ENCODE results near the gene FHIT. TPM values are rescaled to one million over a fixed set of nuclear protein-coding genes. Genes with fewer than 3 reads are reported as not detected.

FHIT gene
- total and polyA plus RNA-seq, 2 experiments from 2014 or later: 0.22 to 0.90 TPM

DNA sequence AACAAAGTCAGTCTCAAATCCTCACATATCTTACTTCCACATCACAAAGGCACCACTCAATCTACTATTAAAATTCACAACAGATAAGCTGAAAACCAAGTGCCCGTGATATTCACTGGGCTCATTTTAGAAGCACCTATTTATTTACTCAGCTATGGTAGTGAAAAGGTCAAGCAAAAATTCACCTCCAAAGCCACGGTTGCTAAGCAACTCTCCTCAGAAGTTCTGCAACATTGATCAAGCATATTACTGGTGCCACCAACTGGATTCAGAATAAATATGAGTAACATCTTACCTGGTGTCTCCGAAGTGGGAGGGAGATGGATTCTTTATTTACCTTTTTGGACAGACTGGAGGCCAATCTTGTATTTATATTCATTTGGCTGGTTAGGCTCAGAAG lies 714.8 kb downstream of the FHIT start:
- DNase-seq: no peak
- Histone ChIP-seq H3K27me3 (replicated peaks; ENCODE audit: insufficient read depth) (0 out of 2 replicates have a peak, but pooled peaks cover 8% of the 10 kb centered on the region), H3K9ac (no peak overlapping the region), H3K36me3 (ENCODE audit: low read depth) (no peaks in the 10 kb centered on the region), H4K20me1 (ENCODE audit: insufficient read depth) (no peaks in the 10 kb centered on the region), H3K4me1 (ENCODE audit: insufficient read depth) (no peaks in the 10 kb centered on the region), H3F3A (ENCODE audit: insufficient read depth) (no peaks in the 10 kb centered on the region), H2AFZ (no peak overlapping the region), H3K27ac (no peak overlapping the region), H3K4me3 (no peak overlapping the region), H3K4me2 (ENCODE audit: unreplicated experiment) (no peak overlapping the region), H3K9me3 (ENCODE audit: low read depth) (no peaks in the 10 kb centered on the region), H3K79me2 (ENCODE audit: insufficient read depth) (no peaks in the 10 kb centered on the region), H3K9me2 (ENCODE audit: insufficient read depth) (no peaks in the 10 kb centered on the region)
- 55 to 65% methylated on average over 3 of the region's 3 CpGs for WGBS, 2 experiments (ENCODE audit: low coverage in 1 of 2, low lambda C conversion rate in 2 of 2, missing lambda C conversion rate in 2 of 2)
- in situ Hi-C loops (cut with MboI): no loop called here
- TF ChIP-seq EZH2phosphoT487 (IDR thresholded peaks at IDR 0.05; ENCODE audit: insufficient read depth, low read depth) (no peak), EZH2 (IDR thresholded peaks at IDR 0.05; ENCODE audit: insufficient read depth, poor library complexity, severe bottlenecking) (no peak)

DNA sequence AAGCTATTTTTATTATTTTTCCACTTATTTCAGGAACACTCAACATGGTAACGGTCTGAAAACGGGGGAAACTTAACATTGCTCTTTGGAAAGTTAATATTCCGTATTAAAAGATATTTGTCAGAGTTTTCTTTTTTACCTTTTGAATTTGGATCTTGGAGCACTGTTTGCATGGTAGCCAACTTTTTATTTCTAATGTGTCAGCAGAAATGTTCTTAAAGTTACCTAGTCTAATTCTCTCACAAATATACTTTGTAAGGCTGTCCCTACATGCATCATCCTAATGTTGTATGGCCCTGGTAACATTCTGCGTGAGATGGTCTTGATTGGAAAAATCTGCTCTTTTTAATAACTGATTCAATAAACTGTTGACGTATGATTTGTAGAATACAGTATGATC lies 719.5 kb downstream of the FHIT start:
- WGBS, 2 experiments (ENCODE audit: low coverage in 1 of 2, low lambda C conversion rate in 2 of 2, missing lambda C conversion rate in 2 of 2): 54 to 64% methylated on average over 5 of the region's 5 CpGs
- H4K20me1 ChIP-seq (ENCODE audit: insufficient read depth): no peaks in the 10 kb centered on the region

GRCh38 chr3:60528651-60529050 lies 722.6 kb downstream of the FHIT start:
- no peak for DNase-seq
- no peaks in the 10 kb centered on the region for H4K20me1 ChIP-seq (ENCODE audit: insufficient read depth)
- H3K27ac ChIP-seq: no peak overlapping the region
- H3K36me3 ChIP-seq (ENCODE audit: low read depth): no peaks in the 10 kb centered on the region
- WGBS, 2 experiments (ENCODE audit: low coverage in 1 of 2, low lambda C conversion rate in 2 of 2, missing lambda C conversion rate in 2 of 2): 71 to 73% methylated on average over 1 of the region's 1 CpG
- no peaks in the 10 kb centered on the region for H3K4me1 ChIP-seq (ENCODE audit: insufficient read depth)
- no peak overlapping the region for H3K4me3 ChIP-seq
- no peak overlapping the region for H3K9ac ChIP-seq
- no peaks in the 10 kb centered on the region for H3K79me2 ChIP-seq (ENCODE audit: insufficient read depth)
- no peaks in the 10 kb centered on the region for H3F3A ChIP-seq (ENCODE audit: insufficient read depth)
- no peaks in the 10 kb centered on the region for H3K9me2 ChIP-seq (ENCODE audit: insufficient read depth)
- 0 out of 2 replicates have a peak, but pooled peaks cover 8% of the 10 kb centered on the region for H3K27me3 ChIP-seq (replicated peaks; ENCODE audit: insufficient read depth)
- no peak overlapping the region for H3K4me2 ChIP-seq (ENCODE audit: unreplicated experiment)
- H3K9me3 ChIP-seq (ENCODE audit: low read depth): no peaks in the 10 kb centered on the region
- H2AFZ ChIP-seq: no peak overlapping the region
- in situ Hi-C loops (cut with MboI): no loop called here
- TF ChIP-seq EZH2 (IDR thresholded peaks at IDR 0.05; ENCODE audit: insufficient read depth, poor library complexity, severe bottlenecking) (no peak), EZH2phosphoT487 (IDR thresholded peaks at IDR 0.05; ENCODE audit: insufficient read depth, low read depth) (no peak)

More for the DNA sequence above, 719.5 kb downstream of the FHIT start:
- H3F3A ChIP-seq (ENCODE audit: insufficient read depth): no peaks in the 10 kb centered on the region
- no peak overlapping the region for H3K4me3 ChIP-seq
- H3K9me3 ChIP-seq (ENCODE audit: low read depth): no peaks in the 10 kb centered on the region
- H3K27ac ChIP-seq: no peak overlapping the region
- DNase-seq: no peak
- H3K27me3 ChIP-seq (replicated peaks; ENCODE audit: insufficient read depth): 0 out of 2 replicates have a peak, but pooled peaks cover 8% of the 10 kb centered on the region
- H2AFZ ChIP-seq: no peak overlapping the region
- in situ Hi-C loops (cut with MboI): no loop called here
- H3K36me3 ChIP-seq (ENCODE audit: low read depth): no peaks in the 10 kb centered on the region
- no peaks in the 10 kb centered on the region for H3K4me1 ChIP-seq (ENCODE audit: insufficient read depth)
- H3K9me2 ChIP-seq (ENCODE audit: insufficient read depth): no peaks in the 10 kb centered on the region
- no peak overlapping the region for H3K4me2 ChIP-seq (ENCODE audit: unreplicated experiment)
- H3K9ac ChIP-seq: no peak overlapping the region
- H3K79me2 ChIP-seq (ENCODE audit: insufficient read depth): no peaks in the 10 kb centered on the region
- TF ChIP-seq EZH2phosphoT487 (IDR thresholded peaks at IDR 0.05; ENCODE audit: insufficient read depth, low read depth) (no peak), EZH2 (IDR thresholded peaks at IDR 0.05; ENCODE audit: insufficient read depth, poor library complexity, severe bottlenecking) (no peak)

DNA sequence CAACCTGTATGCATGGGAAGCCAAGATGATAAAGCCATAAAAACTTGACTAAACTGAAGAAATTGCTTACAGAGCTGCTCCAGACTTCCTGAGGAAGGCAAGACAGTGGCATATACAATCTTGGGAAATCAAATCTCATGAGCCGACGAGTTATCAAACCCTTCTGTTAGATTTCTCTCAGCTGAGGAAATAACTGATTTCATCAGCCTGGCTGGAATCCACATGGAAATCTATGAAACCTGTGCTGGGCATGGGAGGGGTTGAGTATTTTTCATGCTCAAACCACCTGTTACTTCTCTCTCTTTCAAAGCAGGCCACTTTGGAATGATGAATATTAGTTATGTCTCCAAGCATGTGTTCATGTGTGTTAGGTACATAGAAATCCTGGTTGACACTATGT lies 727.7 kb downstream of the FHIT start:
- no peaks in the 10 kb centered on the region for H3K36me3 ChIP-seq (ENCODE audit: low read depth)
- no peaks in the 10 kb centered on the region for H3K79me2 ChIP-seq (ENCODE audit: insufficient read depth)
- H3K4me3 ChIP-seq: no peak overlapping the region
- 34 to 40% methylated on average over 2 of the region's 2 CpGs for WGBS, 2 experiments (ENCODE audit: low coverage in 1 of 2, low lambda C conversion rate in 2 of 2, missing lambda C conversion rate in 2 of 2)
- H3K4me1 ChIP-seq (ENCODE audit: insufficient read depth): no peaks in the 10 kb centered on the region
- no peaks in the 10 kb centered on the region for H3K27me3 ChIP-seq (replicated peaks; ENCODE audit: insufficient read depth)
- H4K20me1 ChIP-seq (ENCODE audit: insufficient read depth): no peaks in the 10 kb centered on the region
- no peaks in the 10 kb centered on the region for H3K9me3 ChIP-seq (ENCODE audit: low read depth)
- no peaks in the 10 kb centered on the region for H3F3A ChIP-seq (ENCODE audit: insufficient read depth)
- no peaks in the 10 kb centered on the region for H3K9me2 ChIP-seq (ENCODE audit: insufficient read depth)
- DNase-seq: no peak
- no peak overlapping the region for H3K4me2 ChIP-seq (ENCODE audit: unreplicated experiment)
- H3K27ac ChIP-seq: no peak overlapping the region
- H3K9ac ChIP-seq: no peak overlapping the region
- H2AFZ ChIP-seq: no peak overlapping the region
- TF ChIP-seq EZH2 (IDR thresholded peaks at IDR 0.05; ENCODE audit: insufficient read depth, poor library complexity, severe bottlenecking): no peak
- no peak for TF ChIP-seq EZH2phosphoT487 (IDR thresholded peaks at IDR 0.05; ENCODE audit: insufficient read depth, low read depth)
- in situ Hi-C loops (cut with MboI): no loop called here

DNA sequence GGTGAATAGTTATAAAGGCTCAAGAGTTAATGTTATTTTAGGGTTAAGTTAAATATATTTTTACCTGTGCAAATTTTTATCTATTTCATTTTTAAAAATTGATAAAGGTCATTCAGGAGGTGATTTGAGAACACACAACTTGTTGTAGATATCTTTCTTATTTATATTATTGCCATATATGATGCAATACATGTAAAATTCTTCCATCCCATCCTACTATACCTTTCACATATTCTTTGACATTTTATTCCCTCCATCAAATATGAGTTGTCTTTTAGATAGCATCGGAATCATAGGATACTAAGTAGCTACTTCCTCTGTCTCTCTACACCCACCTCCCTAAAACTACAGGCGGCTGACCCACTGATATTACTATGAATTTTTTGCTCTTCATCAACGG lies 734.1 kb downstream of the FHIT start:
- Histone ChIP-seq H3K4me1 (ENCODE audit: insufficient read depth) (no peaks in the 10 kb centered on the region), H3K4me3 (no peak overlapping the region), H4K20me1 (ENCODE audit: insufficient read depth) (no peaks in the 10 kb centered on the region), H3F3A (ENCODE audit: insufficient read depth) (no peaks in the 10 kb centered on the region), H3K4me2 (ENCODE audit: unreplicated experiment) (no peak overlapping the region), H3K36me3 (ENCODE audit: low read depth) (no peaks in the 10 kb centered on the region), H3K27me3 (replicated peaks; ENCODE audit: insufficient read depth) (no peaks in the 10 kb centered on the region), H3K9me3 (ENCODE audit: low read depth) (no peaks in the 10 kb centered on the region), H3K9ac (no peak overlapping the region), H3K27ac (no peak overlapping the region), H2AFZ (no peak overlapping the region), H3K79me2 (ENCODE audit: insufficient read depth) (no peaks in the 10 kb centered on the region), H3K9me2 (ENCODE audit: insufficient read depth) (no peaks in the 10 kb centered on the region)
- WGBS, 2 experiments (ENCODE audit: low coverage in 1 of 2, low lambda C conversion rate in 2 of 2, missing lambda C conversion rate in 2 of 2): 55 to 70% methylated on average over 3 of the region's 3 CpGs
- TF ChIP-seq EZH2phosphoT487 (IDR thresholded peaks at IDR 0.05; ENCODE audit: insufficient read depth, low read depth) (no peak), EZH2 (IDR thresholded peaks at IDR 0.05; ENCODE audit: insufficient read depth, poor library complexity, severe bottlenecking) (no peak)
- in situ Hi-C loops (cut with MboI): no loop called here
- DNase-seq: no peak

All from GM23248 (cell line).